CD4-positive, alpha-beta T cell treated with Interleukin-4 for 1 hour (primary cell): ENCODE results near the gene OR2AK2.

Experiments
- DNase-seq, 2 donors: peaks; one replicate each; pipeline ENCODE4 v3.0.0-alpha.2; 2020 to 2022

Gene OR2AK2

DNA sequence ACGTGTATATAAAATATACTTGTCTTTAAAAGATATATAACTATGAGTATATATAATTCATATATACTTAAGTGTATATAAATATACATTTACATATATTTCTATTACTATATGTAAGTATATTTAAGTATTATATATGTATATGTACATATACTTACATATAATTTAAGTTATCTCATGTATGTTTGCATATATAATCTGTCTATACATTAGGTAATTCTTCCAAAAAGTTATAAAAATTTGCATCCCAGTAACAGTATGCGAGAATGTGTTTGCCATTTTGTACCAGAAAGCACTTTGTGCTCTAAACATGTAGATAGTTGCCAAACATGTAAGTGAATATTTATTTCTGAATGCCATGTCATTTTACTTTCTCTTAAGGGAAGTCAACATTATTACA is at the start of gene OR2AK2:
Gene OR2AK2, plus strand, starts transcription at position 301 of the 400 bp plus-strand sequence. CDS start 144 bp downstream, outside the sequence.
- DNase-seq = no peak

- no peak for DNase-seq
These were observed 45.1 kb upstream of the OR2AK2 start, which contains the start of gene OR2T8 for GRCh38 chr1:247919952-247920351. Gene OR2T8 (plus strand): TSS chr1:247920252. CDS start chr1:247921018, 766 bp downstream.

DNA sequence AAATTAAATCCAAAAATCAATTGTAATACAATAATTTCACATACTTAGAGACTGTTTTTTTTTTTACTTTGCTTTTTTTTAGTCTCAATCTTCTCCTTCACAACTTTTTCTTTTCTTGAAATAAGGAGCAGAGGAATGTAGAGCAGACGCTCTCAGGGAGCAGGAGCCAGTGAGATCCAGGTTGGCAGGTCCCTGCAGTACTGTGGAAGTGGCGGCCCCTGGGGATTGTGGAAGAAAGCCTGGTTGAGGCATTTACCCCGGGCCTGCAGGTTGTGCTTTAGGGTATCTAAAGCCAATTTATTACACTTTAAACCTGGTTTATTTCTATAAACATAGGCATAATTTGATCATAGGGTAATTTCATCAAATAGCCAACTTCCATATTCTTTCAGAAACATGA is 41.1 kb upstream of the OR2AK2 start:
- no peak for DNase-seq

- DNase-seq = no peak
These were observed 40.2 kb upstream of the OR2AK2 start, which contains the start of gene OR2AJ1 for GRCh38 chr1:247924868-247925267. Gene OR2AJ1 (plus strand): TSS chr1:247924889. CDS start chr1:247933769, 8,880 bp downstream.

DNA sequence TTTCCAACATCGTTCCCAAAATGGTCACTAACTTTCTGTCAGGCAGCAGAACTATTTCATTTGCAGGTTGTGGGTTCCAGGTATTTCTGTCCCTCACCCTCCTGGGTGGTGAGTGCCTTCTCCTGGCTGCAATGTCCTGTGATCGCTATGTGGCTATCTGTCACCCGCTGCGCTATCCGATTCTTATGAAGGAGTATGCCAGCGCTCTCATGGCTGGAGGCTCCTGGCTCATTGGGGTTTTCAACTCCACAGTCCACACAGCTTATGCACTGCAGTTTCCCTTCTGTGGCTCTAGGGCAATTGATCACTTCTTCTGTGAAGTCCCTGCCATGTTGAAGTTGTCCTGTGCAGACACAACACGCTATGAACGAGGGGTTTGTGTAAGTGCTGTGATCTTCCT is 31.0 kb upstream of the OR2AK2 start:
- no peak for DNase-seq

DNA sequence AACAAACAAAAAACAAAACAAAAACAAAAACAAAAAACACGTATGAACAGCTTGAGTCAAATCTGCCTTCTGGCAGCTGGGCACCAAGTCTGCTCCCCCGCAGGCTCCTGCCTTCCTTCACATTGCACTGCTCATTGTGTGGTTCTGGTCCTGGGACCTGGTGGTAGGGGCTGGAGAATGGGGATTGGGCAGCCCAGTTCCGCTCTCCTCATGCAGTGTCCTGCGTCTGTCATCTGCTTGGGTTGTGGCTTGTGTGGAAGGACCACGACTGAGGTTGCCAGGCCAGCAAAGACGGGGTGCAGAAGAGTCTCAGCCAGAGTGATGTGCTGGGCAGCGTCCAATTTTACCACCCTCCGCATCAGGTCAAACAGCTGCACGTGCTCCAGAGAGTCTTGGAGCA is 29.3 kb upstream of the OR2AK2 start:
- no peak for DNase-seq

GRCh38 chr1:247936415-247936814 is 28.6 kb upstream of the OR2AK2 start:
- DNase-seq = no peak

GRCh38 chr1:247936965-247937734 is 27.9 kb upstream of the OR2AK2 start:
- peak; percentile 86 to 89 for DNase-seq

DNA sequence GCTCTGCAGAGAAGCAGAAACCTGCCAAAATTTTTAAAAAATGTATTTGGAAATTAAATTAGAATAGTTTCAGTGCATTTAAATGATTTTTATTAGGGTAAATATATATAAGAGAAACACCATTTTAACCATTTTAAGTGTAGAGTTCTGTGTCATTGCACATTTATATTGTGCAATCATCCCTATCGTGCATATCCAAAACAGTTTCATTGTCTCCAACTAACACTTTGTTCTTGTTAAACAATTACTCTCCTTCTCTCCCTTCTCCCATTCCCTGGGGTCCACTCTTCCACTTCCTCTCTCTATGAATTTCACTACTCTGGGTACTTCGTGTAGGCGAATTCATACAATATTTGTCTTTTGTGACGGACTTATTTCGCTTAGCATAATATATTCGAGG is 22.4 kb upstream of the OR2AK2 start:
- DNase-seq = no peak

GRCh38 chr1:247948558-247948957 is 16.5 kb upstream of the OR2AK2 start, which contains the start of gene OR2L8:
Gene OR2L8 (plus strand): TSS chr1:247948858. CDS start chr1:247948858, 0 bp downstream.
- no peak for DNase-seq

GRCh38 chr1:247953408-247953807 is 11.6 kb upstream of the OR2AK2 start:
- no peak for DNase-seq

GRCh38 chr1:247961791-247962190 is 3.2 kb upstream of the OR2AK2 start:
- no peak for DNase-seq

DNA sequence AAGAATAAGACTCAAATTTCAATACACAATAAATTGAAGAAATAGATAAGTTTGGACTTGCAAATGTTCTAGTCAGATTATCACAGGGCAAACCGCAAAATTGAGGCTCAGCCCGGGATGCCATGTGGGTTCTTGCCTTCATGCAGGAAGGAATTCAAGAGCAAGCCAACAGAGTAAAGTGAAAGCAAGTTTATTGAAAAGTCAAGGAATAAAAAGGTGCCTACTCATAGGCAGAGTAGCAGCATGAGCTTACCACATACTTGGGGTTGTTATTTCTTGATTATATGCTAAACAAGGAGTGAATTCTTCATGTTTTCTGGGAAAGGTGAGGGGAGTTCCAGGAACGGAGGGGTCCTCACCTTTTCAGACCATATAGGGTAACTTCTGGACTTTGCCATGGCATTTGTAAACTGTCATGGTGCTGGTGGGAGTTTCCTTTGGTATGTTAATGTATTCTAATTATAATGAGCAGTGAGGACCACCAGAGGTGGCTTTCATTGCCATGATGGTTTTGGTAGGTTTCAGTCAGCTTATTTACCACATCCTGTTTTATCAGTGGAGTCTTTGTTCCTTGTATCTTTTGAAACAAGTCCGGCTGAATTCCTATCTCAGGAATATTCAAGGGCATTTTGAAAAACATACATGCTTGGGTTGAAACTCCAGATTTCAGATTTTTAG is 2.0 kb upstream of the OR2AK2 start:
- no peak for DNase-seq

- DNase-seq = no peak
These were observed 1.6 kb downstream of the OR2AK2 start for GRCh38 chr1:247966532-247967204.

DNA sequence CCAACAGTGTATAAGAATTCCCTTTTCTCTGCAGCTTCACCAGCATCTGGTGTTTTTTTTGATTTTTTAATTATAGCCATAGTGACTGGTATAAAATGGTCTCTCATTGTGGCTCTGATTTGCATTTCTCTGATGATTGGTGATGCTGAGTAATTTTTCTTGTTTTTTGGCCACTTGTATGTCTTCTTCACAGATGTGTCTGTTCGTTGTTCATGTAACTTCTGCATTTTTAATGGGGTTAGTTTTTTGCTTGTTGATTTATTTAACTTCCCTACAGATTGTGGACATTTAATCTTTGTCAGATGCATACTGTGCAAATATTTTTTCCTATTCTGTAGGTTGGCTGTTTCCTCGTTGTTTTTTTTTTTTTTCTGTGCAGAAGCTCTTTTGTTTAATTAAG is 28.0 kb downstream of the OR2AK2 start:
- no peak for DNase-seq

DNA sequence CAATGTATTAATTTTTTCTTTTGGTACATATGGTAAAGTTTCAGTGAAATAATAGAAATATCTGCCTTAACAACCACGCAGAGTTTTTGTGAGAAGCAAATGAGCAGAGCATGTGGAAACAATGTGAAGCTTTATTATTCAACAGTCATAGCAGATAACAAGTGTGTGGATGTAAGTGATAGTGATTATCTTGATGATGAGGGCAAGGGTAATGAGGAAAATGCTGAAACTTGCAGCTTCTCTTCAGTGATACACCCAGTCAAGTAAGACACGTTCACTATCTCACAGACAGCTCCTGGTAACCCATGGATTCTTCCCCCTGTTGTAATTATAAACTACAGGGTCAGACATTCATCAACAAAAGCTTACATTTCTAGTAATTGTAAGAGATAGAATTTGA is 33.8 kb downstream of the OR2AK2 start:
- no peak for DNase-seq

DNA sequence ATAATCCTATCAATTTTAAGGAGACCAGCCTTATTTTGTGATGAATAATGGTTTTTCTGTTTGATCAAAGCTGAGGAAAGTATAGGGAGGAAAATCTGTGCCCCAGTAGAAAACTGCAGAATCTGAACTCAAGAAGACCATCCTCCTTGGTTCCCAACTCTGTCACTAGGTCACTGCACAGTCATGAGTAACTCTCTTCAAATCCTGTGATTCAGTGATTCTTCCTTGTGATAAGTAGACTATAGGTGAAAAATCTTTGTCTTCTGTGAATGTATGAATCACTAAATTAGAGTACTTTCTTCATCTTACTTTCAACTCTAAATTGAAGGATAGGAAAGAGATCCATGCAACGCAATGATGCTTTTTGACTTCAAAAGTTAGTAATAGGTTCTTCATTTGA is 35.1 kb downstream of the OR2AK2 start:
- DNase-seq = no peak

- DNase-seq = no peak
These were observed 42.7 kb downstream of the OR2AK2 start for GRCh38 chr1:248007778-248008177.

DNA sequence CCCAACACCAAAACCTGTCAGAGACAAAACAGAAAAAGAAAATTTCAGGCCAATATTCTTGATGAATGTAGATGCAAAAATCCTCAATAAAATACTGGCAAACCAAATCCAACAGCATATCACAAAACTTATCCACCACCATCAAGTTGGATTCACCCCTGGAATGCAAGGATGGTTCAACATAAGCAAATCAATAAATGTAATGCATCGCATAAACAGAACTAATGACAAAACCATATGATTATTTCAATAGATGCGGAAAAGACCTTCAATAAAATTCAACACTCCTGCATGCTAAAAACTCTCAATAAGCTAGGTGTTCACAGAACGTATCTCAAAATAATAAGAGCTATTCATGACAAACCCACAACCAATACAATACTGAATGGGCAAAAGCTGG is 44.6 kb downstream of the OR2AK2 start:
- DNase-seq = no peak

DNA sequence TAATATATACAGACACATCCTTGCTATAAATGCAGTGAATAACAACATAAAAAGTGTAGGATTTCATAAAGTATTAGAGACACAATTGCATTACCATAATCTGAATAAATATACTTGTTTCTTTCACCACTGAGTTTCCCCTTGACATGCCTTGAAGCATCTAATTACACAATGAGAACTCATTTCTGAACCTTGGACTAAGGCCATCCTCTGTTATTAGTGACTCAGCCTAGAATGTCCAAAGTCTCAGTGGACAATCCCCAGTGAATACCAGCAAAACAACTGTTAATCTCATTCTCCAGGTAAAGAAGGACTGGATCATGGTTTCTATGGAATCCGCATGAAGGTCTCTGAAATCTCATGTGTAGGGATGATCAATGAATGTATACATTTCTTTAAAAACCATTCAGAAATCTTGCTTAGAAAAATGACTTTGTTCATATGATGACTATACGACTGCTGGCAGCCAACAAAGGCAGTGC is 48.2 kb downstream of the OR2AK2 start, which contains the start of gene OR2L5:
Gene OR2L5, plus strand, starts transcription at position 432 of the 482 bp plus-strand sequence. CDS start 8,288 bp downstream, outside the sequence.
- no peak for DNase-seq

GRCh38 chr1:248015803-248016202 is 50.8 kb downstream of the OR2AK2 start:
- no peak for DNase-seq
